SK-MEL-5 (cell line): ENCODE data around the gene SFMBT2. TPM values are rescaled to one million over a fixed set of nuclear protein-coding genes. Genes with fewer than 3 reads are reported as not detected.

Source experiments
- DNase-seq: peaks from one replicate; pipeline ENCODE4 v3.0.0-alpha.2; 2016; ENCODE audit warnings: low read depth, low spot score
- in situ Hi-C: cut with HindIII; loops from 2 replicates; pipeline ENCODE4 v1.10.0; 2016; ENCODE audit warnings: low sequenced_read_pairs, high pct_unique_total_duplicates, low pct_unique_long_range_greater_than_20kb
- total RNA-seq: library from RNA; depleted of rRNA; stranded (reverse); fragments of >200 nt; shearing (Covaris generic); gene quantifications from 2 replicates; pipeline ENCODE4 v1.2.3, GENCODE V29; 2014

The SFMBT2 gene
- total RNA-seq, 1 experiment from 2014 or later = 2.2 TPM

- DNase-seq = no peak
- in situ Hi-C loops = no loop called here
Observed at GRCh38 chr10:7275761-7276440, 134.9 kb downstream of the SFMBT2 start.

GRCh38 chr10:7274293-7274692 lies 136.5 kb downstream of the SFMBT2 start:
- in situ Hi-C loops = no loop called here
- DNase-seq = no peak

GRCh38 chr10:7272008-7272407 lies 138.8 kb downstream of the SFMBT2 start:
- DNase-seq = no peak
- in situ Hi-C loops = no loop called here

- no peak for DNase-seq
- in situ Hi-C loops = no loop called here
Observed at GRCh38 chr10:7269988-7270387, 140.8 kb downstream of the SFMBT2 start.

- in situ Hi-C loops = no loop called here
- DNase-seq = no peak
Observed at GRCh38 chr10:7267142-7267541, 143.7 kb downstream of the SFMBT2 start.

GRCh38 chr10:7265396-7266123 lies 145.3 kb downstream of the SFMBT2 start:
- no peak for DNase-seq
- in situ Hi-C loops = no loop called here

- in situ Hi-C loops = no loop called here
- no peak for DNase-seq
Observed at GRCh38 chr10:7264313-7264756, 146.5 kb downstream of the SFMBT2 start.

- in situ Hi-C loops = no loop called here
- DNase-seq = no peak
Observed at GRCh38 chr10:7263616-7264015, 147.2 kb downstream of the SFMBT2 start.

GRCh38 chr10:7261351-7261750 lies 149.5 kb downstream of the SFMBT2 start:
- DNase-seq = no peak
- in situ Hi-C loops = no loop called here

GRCh38 chr10:7260912-7261311 lies 149.9 kb downstream of the SFMBT2 start:
- in situ Hi-C loops = no loop called here
- DNase-seq = no peak

GRCh38 chr10:7260412-7260900 lies 150.4 kb downstream of the SFMBT2 start:
- DNase-seq = peak; percentile 82
- in situ Hi-C loops = no loop called here

- DNase-seq = no peak
- in situ Hi-C loops = no loop called here
Observed at GRCh38 chr10:7258948-7259523, 151.8 kb downstream of the SFMBT2 start.

GRCh38 chr10:7255517-7255916 lies 155.3 kb downstream of the SFMBT2 start:
- no peak for DNase-seq
- in situ Hi-C loops = no loop called here

GRCh38 chr10:7251696-7252465 lies 159.0 kb downstream of the SFMBT2 start:
- in situ Hi-C loops = no loop called here
- no peak for DNase-seq

GRCh38 chr10:7250236-7250635 lies 160.6 kb downstream of the SFMBT2 start:
- DNase-seq = no peak
- in situ Hi-C loops = no loop called here

- DNase-seq = no peak
Observed at GRCh38 chr10:7248585-7249164, 162.2 kb downstream of the SFMBT2 start.

GRCh38 chr10:7248148-7248547 lies 162.7 kb downstream of the SFMBT2 start:
- in situ Hi-C loops = no loop called here
- no peak for DNase-seq

More at GRCh38 chr10:7248585-7249164, 162.2 kb downstream of the SFMBT2 start:
- in situ Hi-C loops = no loop called here

GRCh38 chr10:7245505-7245904 lies 165.3 kb downstream of the SFMBT2 start:
- in situ Hi-C loops = no loop called here
- DNase-seq = no peak
